Liver (tissue), 9 donors: Measurements from ENCODE around the gene AOAH. TPM values are rescaled to one million over a fixed set of nuclear protein-coding genes. Genes with fewer than 3 reads are reported as not detected.

Source experiments
- DNase-seq: peaks from one replicate; pipeline ENCODE4 v3.0.0-alpha.2; 2017; ENCODE audit warnings: low spot score
- H3K27ac ChIP-seq, 2 donors: one replicate each; pipeline ENCODE4 v1.7.0; 2013; ENCODE audit warnings: inconsistent platforms in 2 of 2, low read length in 2 of 2, control low read depth in 1 of 2, low read depth in 1 of 2, mild to moderate bottlenecking in 1 of 2
- H3K27me3 ChIP-seq, 4 donors: one replicate each; pipeline versions ENCODE4 v1.6.1 to v1.7.0; 2013; ENCODE audit warnings: low read length in 3 of 4, inconsistent platforms in 1 of 4, mild to moderate bottlenecking in 1 of 4, moderate library complexity in 1 of 4; ENCODE audit not compliant: control insufficient read depth in 4 of 4, insufficient read depth in 4 of 4
- H3K36me3 ChIP-seq, 4 donors: one replicate each; pipeline versions ENCODE4 v1.6.1 to v1.7.0; 2013; ENCODE audit warnings: low read length in 3 of 4, mild to moderate bottlenecking in 3 of 4, low read depth in 1 of 4, moderate library complexity in 1 of 4; ENCODE audit not compliant: control insufficient read depth in 4 of 4, insufficient read depth in 3 of 4
- H3K4me1 ChIP-seq, 4 donors: one replicate each; pipeline versions ENCODE4 v1.6.1 to v1.7.0; 2013; ENCODE audit warnings: low read length in 3 of 4, mild to moderate bottlenecking in 3 of 4, moderate library complexity in 1 of 4; ENCODE audit not compliant: control insufficient read depth in 4 of 4, insufficient read depth in 4 of 4
- H3K4me3 ChIP-seq, 3 donors: one replicate each; pipeline versions ENCODE4 v1.6.1 to v1.7.0; 2013; ENCODE audit warnings: low read length in 3 of 3, control low read depth in 1 of 3, low read depth in 1 of 3, mild to moderate bottlenecking in 1 of 3
- H3K9ac ChIP-seq, 2 donors: one replicate each; pipeline ENCODE4 v1.7.0; 2013; ENCODE audit warnings: low read length in 2 of 2, mild to moderate bottlenecking in 2 of 2, moderate library complexity in 2 of 2, control low read depth in 1 of 2, low read depth in 1 of 2
- H3K9me3 ChIP-seq, 4 donors: one replicate each; pipeline versions ENCODE4 v1.6.1 to v1.7.0; 2013; ENCODE audit warnings: low read length in 3 of 4; ENCODE audit not compliant: control insufficient read depth in 4 of 4
- EGR1 ChIP-seq, 2 donors: IDR thresholded peaks; 2 replicates each; pipeline ENCODE4 v1.6.1; 2016 to 2018; ENCODE audit warnings: antibody characterized with exemption in 2 of 2, low read depth in 2 of 2
- FOXA1 ChIP-seq: IDR thresholded peaks from 2 replicates; pipeline ENCODE4 v1.6.1; 2016; ENCODE audit warnings: antibody characterized with exemption
- FOXA2 ChIP-seq: IDR thresholded peaks from 2 replicates; pipeline ENCODE4 v1.6.1; 2016; ENCODE audit warnings: antibody characterized with exemption
- GABPA ChIP-seq, 2 donors: IDR thresholded peaks in 1 of 2; conservative IDR thresholded peaks in 1 of 2; 2 replicates each; pipeline ENCODE4 v1.6.1; 2016; ENCODE audit warnings: antibody characterized with exemption in 2 of 2, mild to moderate bottlenecking in 1 of 2, moderate library complexity in 1 of 2
- HNF4G ChIP-seq: IDR thresholded peaks from 2 replicates; pipeline ENCODE4 v1.6.1; 2016; ENCODE audit warnings: antibody characterized with exemption
- JUND ChIP-seq, 2 donors: IDR thresholded peaks; 2 replicates each; pipeline ENCODE4 v1.6.1; 2016; ENCODE audit warnings: antibody characterized with exemption in 2 of 2
- NR2F2 ChIP-seq: IDR thresholded peaks from 2 replicates; pipeline ENCODE4 v1.6.1; 2016; ENCODE audit warnings: antibody characterized with exemption
- RAD21 ChIP-seq, 2 donors: IDR thresholded peaks; 2 replicates each; pipeline ENCODE4 v1.6.1; 2016; ENCODE audit warnings: antibody characterized with exemption in 2 of 2, mild to moderate bottlenecking in 2 of 2
- RXRA ChIP-seq, 2 donors: IDR thresholded peaks; 2 replicates each; pipeline ENCODE4 v1.6.1; 2017 to 2018; ENCODE audit warnings: antibody characterized with exemption in 2 of 2, mild to moderate bottlenecking in 1 of 2
- TAF1 ChIP-seq: conservative IDR thresholded peaks from 2 replicates; pipeline ENCODE4 v1.6.1; 2016; ENCODE audit warnings: antibody characterized with exemption, mild to moderate bottlenecking
- YY1 ChIP-seq: IDR thresholded peaks from 2 replicates; pipeline ENCODE4 v1.6.1; 2016; ENCODE audit warnings: antibody characterized with exemption, mild to moderate bottlenecking
- WGBS: extraction: QIAGEN DNeasy Blood & Tissue Kit; methylation state at CpG from one replicate; pipeline ENCODE4 v1.1.7; 2013; 5-methylcytosine and 5-hydroxymethylcytosine counted together
- polyA plus RNA-seq, 2 donors: library from polyadenylated mRNA; stranded (reverse) in 1 of 2; unstranded in 1 of 2; fragments of 200-250 nt in 1 of 2; fragments of >200 nt in 1 of 2; fragmentation: Nextera tagmentation in 1 of 2; extraction: Ambion mirVana in 1 of 2; gene quantifications; one replicate each; pipeline versions ENCODE4 v1.2.1 to v1.2.3, GENCODE V29; 2013 to 2015
- total RNA-seq, 2 donors: library from RNA; depleted of rRNA; stranded (reverse); fragments of >200 nt; gene quantifications; one replicate each; pipeline ENCODE4 v1.2.3, GENCODE V29; 2014
- TF ChIP-seq, protein P1 (sequence below): IDR thresholded peaks from 2 replicates; pipeline ENCODE4 v1.6.1; 2016; ENCODE audit warnings: antibody characterized with exemption
- TF ChIP-seq, protein P2 (sequence below): IDR thresholded peaks from 2 replicates; pipeline ENCODE4 v1.6.1; 2016; ENCODE audit warnings: antibody characterized with exemption, mild to moderate bottlenecking
- TF ChIP-seq, protein P3 (sequence below): IDR thresholded peaks from 2 replicates; pipeline ENCODE4 v1.6.1; 2016; ENCODE audit warnings: antibody characterized with exemption
- TF ChIP-seq, protein P4 (sequence below): IDR thresholded peaks from 2 replicates; pipeline ENCODE4 v1.6.1; 2016; ENCODE audit warnings: antibody characterized with exemption
- donor health status: healthy.
- donor health status: healthy.
- donor health status: healthy.
- donor health status: healthy.
- donor health status: healthy.

Gene AOAH
- total and polyA plus RNA-seq, 4 donors: 2.4 to 26.7 (median 5.8) TPM

DNA sequence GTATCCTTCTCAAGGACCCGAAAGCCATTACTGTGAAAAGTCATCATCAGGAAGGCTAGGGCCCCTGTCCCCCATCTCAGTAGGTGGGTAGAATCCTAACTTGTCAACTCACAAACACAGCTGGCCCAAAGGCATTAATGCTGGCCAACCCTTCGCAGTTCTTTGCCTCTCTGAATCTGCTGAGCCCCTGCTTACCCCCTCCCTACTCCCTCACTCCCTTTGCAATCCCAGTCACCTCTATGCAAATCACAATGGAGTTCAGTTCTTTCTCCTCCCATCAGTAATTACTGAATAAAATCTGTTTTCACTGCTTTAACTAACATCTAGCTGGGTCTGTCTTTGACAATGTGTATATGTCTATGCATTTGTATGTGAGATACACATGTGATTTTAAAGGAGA lies 38.1 kb upstream of the AOAH start:
- Histone ChIP-seq H3K27ac (no peak overlapping the region), H3K4me1 (peaks cover 5 to 17% (median 9%) of the 10 kb centered on the region in 4 donors)
- no peak for DNase-seq

DNA sequence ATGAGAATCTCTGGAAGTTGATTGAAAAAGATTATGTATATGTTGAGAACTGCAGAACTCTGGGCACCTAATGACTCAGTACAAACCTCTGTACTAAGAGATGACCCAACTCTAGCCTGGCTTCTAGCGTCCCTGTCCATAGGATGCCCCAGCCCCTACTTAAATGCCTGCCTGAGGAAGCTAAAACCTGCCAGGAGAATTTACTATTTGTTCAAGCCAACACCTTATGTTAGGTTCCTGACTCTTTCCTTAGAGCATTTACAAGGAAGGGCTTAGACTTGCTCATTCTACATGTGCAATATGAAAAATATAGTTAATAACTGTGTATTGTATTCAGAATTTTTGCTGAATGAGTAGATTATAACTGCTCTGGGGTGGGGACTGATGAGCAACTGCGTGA lies 37.5 kb upstream of the AOAH start:
- Histone ChIP-seq H3K4me1 (peaks cover 5 to 17% (median 9%) of the 10 kb centered on the region in 4 donors), H3K27ac (peak overlapping the region; percentile 76 to 82), H3K4me3 (no peak overlapping the region), H3K9me3 (no peaks in the 10 kb centered on the region), H3K36me3 (no peaks in the 10 kb centered on the region), H3K27me3 (no peaks in the 10 kb centered on the region), H3K9ac (no peak overlapping the region)
- 96% methylated on average over 2 of the region's 2 CpGs for WGBS
- no peak for DNase-seq
- TF ChIP-seq FOXA2 (no peak), JUND (IDR thresholded peaks at IDR 0.05) (no peak), YY1 (no peak), RXRA (IDR thresholded peaks at IDR 0.05) (no peak), NR2F2 (no peak), EGR1 (IDR thresholded peaks at IDR 0.05; ENCODE audit: low read depth in 2 of 2) (no peak), TAF1 (no peak), GABPA (IDR thresholded peaks at IDR 0.05 in 1 of 2, conservative IDR thresholded peaks at IDR 0.05 in 1 of 2) (no peak)
- TF ChIP-seq, protein P1, sequence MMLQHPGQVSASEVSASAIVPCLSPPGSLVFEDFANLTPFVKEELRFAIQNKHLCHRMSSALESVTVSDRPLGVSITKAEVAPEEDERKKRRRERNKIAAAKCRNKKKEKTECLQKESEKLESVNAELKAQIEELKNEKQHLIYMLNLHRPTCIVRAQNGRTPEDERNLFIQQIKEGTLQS: no peak
- TF ChIP-seq, protein P2, sequence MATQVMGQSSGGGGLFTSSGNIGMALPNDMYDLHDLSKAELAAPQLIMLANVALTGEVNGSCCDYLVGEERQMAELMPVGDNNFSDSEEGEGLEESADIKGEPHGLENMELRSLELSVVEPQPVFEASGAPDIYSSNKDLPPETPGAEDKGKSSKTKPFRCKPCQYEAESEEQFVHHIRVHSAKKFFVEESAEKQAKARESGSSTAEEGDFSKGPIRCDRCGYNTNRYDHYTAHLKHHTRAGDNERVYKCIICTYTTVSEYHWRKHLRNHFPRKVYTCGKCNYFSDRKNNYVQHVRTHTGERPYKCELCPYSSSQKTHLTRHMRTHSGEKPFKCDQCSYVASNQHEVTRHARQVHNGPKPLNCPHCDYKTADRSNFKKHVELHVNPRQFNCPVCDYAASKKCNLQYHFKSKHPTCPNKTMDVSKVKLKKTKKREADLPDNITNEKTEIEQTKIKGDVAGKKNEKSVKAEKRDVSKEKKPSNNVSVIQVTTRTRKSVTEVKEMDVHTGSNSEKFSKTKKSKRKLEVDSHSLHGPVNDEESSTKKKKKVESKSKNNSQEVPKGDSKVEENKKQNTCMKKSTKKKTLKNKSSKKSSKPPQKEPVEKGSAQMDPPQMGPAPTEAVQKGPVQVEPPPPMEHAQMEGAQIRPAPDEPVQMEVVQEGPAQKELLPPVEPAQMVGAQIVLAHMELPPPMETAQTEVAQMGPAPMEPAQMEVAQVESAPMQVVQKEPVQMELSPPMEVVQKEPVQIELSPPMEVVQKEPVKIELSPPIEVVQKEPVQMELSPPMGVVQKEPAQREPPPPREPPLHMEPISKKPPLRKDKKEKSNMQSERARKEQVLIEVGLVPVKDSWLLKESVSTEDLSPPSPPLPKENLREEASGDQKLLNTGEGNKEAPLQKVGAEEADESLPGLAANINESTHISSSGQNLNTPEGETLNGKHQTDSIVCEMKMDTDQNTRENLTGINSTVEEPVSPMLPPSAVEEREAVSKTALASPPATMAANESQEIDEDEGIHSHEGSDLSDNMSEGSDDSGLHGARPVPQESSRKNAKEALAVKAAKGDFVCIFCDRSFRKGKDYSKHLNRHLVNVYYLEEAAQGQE: no peak
- TF ChIP-seq, protein P3, sequence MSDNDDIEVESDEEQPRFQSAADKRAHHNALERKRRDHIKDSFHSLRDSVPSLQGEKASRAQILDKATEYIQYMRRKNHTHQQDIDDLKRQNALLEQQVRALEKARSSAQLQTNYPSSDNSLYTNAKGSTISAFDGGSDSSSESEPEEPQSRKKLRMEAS: no peak
- TF ChIP-seq, protein P4, sequence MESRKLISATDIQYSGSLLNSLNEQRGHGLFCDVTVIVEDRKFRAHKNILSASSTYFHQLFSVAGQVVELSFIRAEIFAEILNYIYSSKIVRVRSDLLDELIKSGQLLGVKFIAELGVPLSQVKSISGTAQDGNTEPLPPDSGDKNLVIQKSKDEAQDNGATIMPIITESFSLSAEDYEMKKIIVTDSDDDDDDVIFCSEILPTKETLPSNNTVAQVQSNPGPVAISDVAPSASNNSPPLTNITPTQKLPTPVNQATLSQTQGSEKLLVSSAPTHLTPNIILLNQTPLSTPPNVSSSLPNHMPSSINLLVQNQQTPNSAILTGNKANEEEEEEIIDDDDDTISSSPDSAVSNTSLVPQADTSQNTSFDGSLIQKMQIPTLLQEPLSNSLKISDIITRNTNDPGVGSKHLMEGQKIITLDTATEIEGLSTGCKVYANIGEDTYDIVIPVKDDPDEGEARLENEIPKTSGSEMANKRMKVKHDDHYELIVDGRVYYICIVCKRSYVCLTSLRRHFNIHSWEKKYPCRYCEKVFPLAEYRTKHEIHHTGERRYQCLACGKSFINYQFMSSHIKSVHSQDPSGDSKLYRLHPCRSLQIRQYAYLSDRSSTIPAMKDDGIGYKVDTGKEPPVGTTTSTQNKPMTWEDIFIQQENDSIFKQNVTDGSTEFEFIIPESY: no peak

More for the DNA sequence above, 38.1 kb upstream of the AOAH start:
- Histone ChIP-seq H3K4me3 (no peak overlapping the region), H3K9me3 (no peaks in the 10 kb centered on the region), H3K36me3 (no peaks in the 10 kb centered on the region), H3K9ac (no peak overlapping the region), H3K27me3 (no peaks in the 10 kb centered on the region)
- TF ChIP-seq, protein P4: no peak
- TF ChIP-seq TAF1 (no peak), FOXA2 (no peak), NR2F2 (no peak), FOXA1 (no peak), HNF4G (no peak), RAD21 (IDR thresholded peaks at IDR 0.05) (no peak)
- TF ChIP-seq, protein P3: no peak
- TF ChIP-seq, protein P1: no peak
- TF ChIP-seq, protein P2: no peak
- WGBS: 95% methylated on average over 2 of the region's 2 CpGs
